Measurements from ENCODE around the gene MCF2L.

DNA sequence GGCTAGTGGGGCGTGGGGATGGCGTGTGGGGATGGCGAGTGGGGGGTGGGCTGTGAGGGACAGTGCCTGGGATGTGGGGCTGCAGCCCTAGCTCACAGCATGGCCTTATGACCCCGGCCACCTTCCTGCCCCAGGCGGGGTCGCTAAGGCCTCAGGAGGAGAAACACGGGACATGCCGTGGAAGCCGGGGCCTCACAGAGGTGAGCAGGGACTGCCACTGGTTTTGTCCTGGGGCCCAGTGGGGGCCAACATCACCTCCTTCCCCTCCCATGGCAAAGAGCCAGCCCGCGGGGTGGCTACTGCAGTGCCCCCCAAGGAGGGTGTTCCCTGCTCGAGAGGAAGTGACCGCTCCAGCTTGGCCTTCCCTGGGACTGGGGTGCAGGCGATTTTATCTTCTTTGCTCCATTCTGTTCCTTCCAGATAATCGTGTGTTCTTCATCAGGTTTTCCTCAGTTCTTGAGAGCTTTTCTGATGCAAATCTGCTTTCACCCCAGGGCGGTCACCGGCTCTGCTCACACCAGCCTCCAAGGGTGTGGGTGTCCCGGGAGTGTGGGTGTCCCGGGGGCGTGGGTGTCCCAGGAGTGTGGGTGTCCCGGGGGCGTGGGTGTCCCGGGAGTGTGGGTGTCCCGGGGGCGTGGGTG lies 137.8 kb downstream of the MCF2L start:
- TF ChIP-seq, protein P1, sequence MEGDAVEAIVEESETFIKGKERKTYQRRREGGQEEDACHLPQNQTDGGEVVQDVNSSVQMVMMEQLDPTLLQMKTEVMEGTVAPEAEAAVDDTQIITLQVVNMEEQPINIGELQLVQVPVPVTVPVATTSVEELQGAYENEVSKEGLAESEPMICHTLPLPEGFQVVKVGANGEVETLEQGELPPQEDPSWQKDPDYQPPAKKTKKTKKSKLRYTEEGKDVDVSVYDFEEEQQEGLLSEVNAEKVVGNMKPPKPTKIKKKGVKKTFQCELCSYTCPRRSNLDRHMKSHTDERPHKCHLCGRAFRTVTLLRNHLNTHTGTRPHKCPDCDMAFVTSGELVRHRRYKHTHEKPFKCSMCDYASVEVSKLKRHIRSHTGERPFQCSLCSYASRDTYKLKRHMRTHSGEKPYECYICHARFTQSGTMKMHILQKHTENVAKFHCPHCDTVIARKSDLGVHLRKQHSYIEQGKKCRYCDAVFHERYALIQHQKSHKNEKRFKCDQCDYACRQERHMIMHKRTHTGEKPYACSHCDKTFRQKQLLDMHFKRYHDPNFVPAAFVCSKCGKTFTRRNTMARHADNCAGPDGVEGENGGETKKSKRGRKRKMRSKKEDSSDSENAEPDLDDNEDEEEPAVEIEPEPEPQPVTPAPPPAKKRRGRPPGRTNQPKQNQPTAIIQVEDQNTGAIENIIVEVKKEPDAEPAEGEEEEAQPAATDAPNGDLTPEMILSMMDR (IDR thresholded peaks at IDR 0.05; ENCODE audit: poor library complexity, severe bottlenecking): no peak
- no peak for TF ChIP-seq EZH2 (IDR thresholded peaks at IDR 0.05; ENCODE audit: borderline replicate concordance, insufficient read depth, low read length, poor library complexity, severe bottlenecking)
- no peak for TF ChIP-seq EP300 (conservative IDR thresholded peaks at IDR 0.05; ENCODE audit: poor library complexity, severe bottlenecking)
- TF ChIP-seq POLR2AphosphoS5 (IDR thresholded peaks at IDR 0.05): no peak

All from neural cell (in vitro differentiated cells).